Upper lobe of left lung (tissue), 4 donors: Measurements from ENCODE around the gene PDE4B.

ENCODE experiments used
- EP300 ChIP-seq, 4 donors: sonication (generic); formaldehyde crosslinking; IDR thresholded peaks; one replicate each; pipeline ENCODE4 v1.5.1; 2017; ENCODE audit warnings: antibody characterized with exemption in 4 of 4, control low read depth in 2 of 4
- POLR2A ChIP-seq, 4 donors: fragments of 450-650 bp; IDR thresholded peaks; one replicate each; pipeline ENCODE4 v1.5.1; 2016 to 2017; ENCODE audit warnings: antibody characterized with exemption in 4 of 4, mild to moderate bottlenecking in 2 of 4
- POLR2AphosphoS5 ChIP-seq, 2 donors: sonication (generic); formaldehyde crosslinking; IDR thresholded peaks; one replicate each; pipeline ENCODE4 v1.5.1; 2017; ENCODE audit warnings: antibody characterized with exemption in 2 of 2
- TF ChIP-seq, protein P1 (sequence below), 6 experiments: fragments of 450-650 bp in 4 of 6; fragments of 200-600 bp in 2 of 6; sonication (generic) in 2 of 6; IDR thresholded peaks; one replicate each; pipeline ENCODE4 v1.5.1; 2016 to 2019; ENCODE audit warnings: antibody characterized with exemption in 6 of 6

DNA sequence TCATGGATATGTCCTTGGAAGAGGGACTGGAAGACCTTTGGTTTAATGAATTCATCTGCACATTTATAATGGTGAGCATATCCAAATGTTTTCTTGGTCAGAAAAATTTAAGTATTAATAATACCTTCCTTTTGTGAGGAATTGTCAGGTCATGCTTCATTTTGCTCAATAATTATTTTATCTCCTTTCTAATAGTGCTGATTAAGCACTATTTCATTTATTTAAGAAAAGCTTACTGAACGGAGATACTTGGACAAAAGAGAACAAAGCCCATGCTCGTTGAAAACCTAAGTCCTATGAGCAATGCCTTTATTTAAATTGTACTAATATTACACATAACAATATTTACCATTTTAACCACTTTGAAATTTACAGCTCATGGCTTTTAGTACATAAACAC, 281.5 kb downstream of the PDE4B start:
- TF ChIP-seq, protein P1, sequence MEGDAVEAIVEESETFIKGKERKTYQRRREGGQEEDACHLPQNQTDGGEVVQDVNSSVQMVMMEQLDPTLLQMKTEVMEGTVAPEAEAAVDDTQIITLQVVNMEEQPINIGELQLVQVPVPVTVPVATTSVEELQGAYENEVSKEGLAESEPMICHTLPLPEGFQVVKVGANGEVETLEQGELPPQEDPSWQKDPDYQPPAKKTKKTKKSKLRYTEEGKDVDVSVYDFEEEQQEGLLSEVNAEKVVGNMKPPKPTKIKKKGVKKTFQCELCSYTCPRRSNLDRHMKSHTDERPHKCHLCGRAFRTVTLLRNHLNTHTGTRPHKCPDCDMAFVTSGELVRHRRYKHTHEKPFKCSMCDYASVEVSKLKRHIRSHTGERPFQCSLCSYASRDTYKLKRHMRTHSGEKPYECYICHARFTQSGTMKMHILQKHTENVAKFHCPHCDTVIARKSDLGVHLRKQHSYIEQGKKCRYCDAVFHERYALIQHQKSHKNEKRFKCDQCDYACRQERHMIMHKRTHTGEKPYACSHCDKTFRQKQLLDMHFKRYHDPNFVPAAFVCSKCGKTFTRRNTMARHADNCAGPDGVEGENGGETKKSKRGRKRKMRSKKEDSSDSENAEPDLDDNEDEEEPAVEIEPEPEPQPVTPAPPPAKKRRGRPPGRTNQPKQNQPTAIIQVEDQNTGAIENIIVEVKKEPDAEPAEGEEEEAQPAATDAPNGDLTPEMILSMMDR (IDR thresholded peaks at IDR 0.05): no peak
- no peak for TF ChIP-seq POLR2A (IDR thresholded peaks at IDR 0.05)
- TF ChIP-seq EP300 (IDR thresholded peaks at IDR 0.05): no peak
- no peak for TF ChIP-seq POLR2AphosphoS5 (IDR thresholded peaks at IDR 0.05)
